Right lobe of liver (tissue), 4 donors: ENCODE data around the gene CREM.

Experiments
- CTCF ChIP-seq, 4 donors: fragments of 200-600 bp in 3 of 4; fragments of 450-650 bp in 1 of 4; IDR thresholded peaks; one replicate each; pipeline versions ENCODE4 v1.5.1 to v1.8.0; 2016 to 2022; ENCODE audit warnings: antibody characterized with exemption in 4 of 4, mild to moderate bottlenecking in 2 of 4
- POLR2A ChIP-seq: fragments of 450-650 bp; IDR thresholded peaks from one replicate; pipeline ENCODE4 v1.6.1; 2017; ENCODE audit warnings: antibody characterized with exemption, mild to moderate bottlenecking
- donor health status: DM: no; HTN: no; CAD: no.
- donor health status: DM: no; HTN: no; CAD: no.
- donor health status: DM: no; HTN: yes; CAD: no.

- TF ChIP-seq POLR2A (no peak), CTCF (IDR thresholded peaks at IDR 0.05) (no peak)
Observed at GRCh38 chr10:35160743-35161142, 34.1 kb downstream of the CREM start.
